ENCODE results near the gene EFCAB10. TPM values are rescaled to one million over a fixed set of nuclear protein-coding genes. Genes with fewer than 3 reads are reported as not detected.

Gene EFCAB10
- total RNA-seq (2022; extraction: Qiagen RNA extraction; ENCODE audit: low read depth), result 2.3 to 3.4 TPM (median 2.9 TPM) in 5 replicates

GRCh38 chr7:105581066-105581811, at the start of gene EFCAB10:
Gene EFCAB10 (minus strand): TSS chr7:105581493. CDS start chr7:105581463, 30 bp downstream.

GRCh38 chr7:105531792-105532671, 49.3 kb downstream of the EFCAB10 start, which contains the start of gene RINT1:
Gene RINT1 (plus strand): TSS chr7:105532201. CDS start chr7:105532316, 115 bp downstream.

GRCh38 chr7:105521717-105522463, 59.4 kb downstream of the EFCAB10 start, which contains the start of gene PUS7:
Gene PUS7 (minus strand): TSS chr7:105522271. CDS start chr7:105508512, 13,759 bp downstream.

Other genes starting within 250 kb of the EFCAB10 start
- 24.8 to 37.3 TPM (median 34.9 TPM) in 5 replicates for gene SRPK2, start 192.6 kb downstream of the EFCAB10 start, total RNA-seq (2022; extraction: Qiagen RNA extraction; ENCODE audit: low read depth)
- 22.6 to 36.6 TPM (median 29.3 TPM) in 5 replicates for gene PUS7, start 59.2 kb downstream of the EFCAB10 start, total RNA-seq (2022; extraction: Qiagen RNA extraction; ENCODE audit: low read depth)
- gene RINT1, start 49.3 kb downstream of the EFCAB10 start, total RNA-seq (2022; extraction: Qiagen RNA extraction; ENCODE audit: low read depth), result 9.1 to 19.9 TPM (median 15.7 TPM) in 5 replicates

All from A549 treated with RU486 at 1 μM for 4 hours (cell line).